Measurements from ENCODE around the gene TCHHL1. TPM values are rescaled to one million over a fixed set of nuclear protein-coding genes. Genes with fewer than 3 reads are reported as not detected.

The TCHHL1 gene
- total RNA-seq, 6 experiments from 2014 or later, result not detected

GRCh38 chr1:152038871-152039270 lies 50.0 kb downstream of the TCHHL1 start:
- DNase-seq, result no peak
- intact Hi-C loops (cut with DNase I), result no loop called here
- no peaks in the 10 kb centered on the region for H3K27me3 ChIP-seq
- H3K36me3 ChIP-seq, result no peaks in the 10 kb centered on the region
- H3K4me1 ChIP-seq, result peaks cover 0 to 16% (median 0%) of the 10 kb centered on the region in 4 donors
- no peak overlapping the region for H3K4me3 ChIP-seq
- TF ChIP-seq, protein P1, sequence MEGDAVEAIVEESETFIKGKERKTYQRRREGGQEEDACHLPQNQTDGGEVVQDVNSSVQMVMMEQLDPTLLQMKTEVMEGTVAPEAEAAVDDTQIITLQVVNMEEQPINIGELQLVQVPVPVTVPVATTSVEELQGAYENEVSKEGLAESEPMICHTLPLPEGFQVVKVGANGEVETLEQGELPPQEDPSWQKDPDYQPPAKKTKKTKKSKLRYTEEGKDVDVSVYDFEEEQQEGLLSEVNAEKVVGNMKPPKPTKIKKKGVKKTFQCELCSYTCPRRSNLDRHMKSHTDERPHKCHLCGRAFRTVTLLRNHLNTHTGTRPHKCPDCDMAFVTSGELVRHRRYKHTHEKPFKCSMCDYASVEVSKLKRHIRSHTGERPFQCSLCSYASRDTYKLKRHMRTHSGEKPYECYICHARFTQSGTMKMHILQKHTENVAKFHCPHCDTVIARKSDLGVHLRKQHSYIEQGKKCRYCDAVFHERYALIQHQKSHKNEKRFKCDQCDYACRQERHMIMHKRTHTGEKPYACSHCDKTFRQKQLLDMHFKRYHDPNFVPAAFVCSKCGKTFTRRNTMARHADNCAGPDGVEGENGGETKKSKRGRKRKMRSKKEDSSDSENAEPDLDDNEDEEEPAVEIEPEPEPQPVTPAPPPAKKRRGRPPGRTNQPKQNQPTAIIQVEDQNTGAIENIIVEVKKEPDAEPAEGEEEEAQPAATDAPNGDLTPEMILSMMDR (IDR thresholded peaks at IDR 0.05), result no peak
- TF ChIP-seq POLR2A (IDR thresholded peaks at IDR 0.05), result no peak
- no peaks in the 10 kb centered on the region for H3K9me3 ChIP-seq
- peak overlapping the region in 1 of 3 donors; percentile 49 for H3K27ac ChIP-seq
- WGBS (ENCODE audit: insufficient coverage, low coverage, low lambda C conversion rate, missing lambda C conversion rate), result 89% methylated on average over 10 of the region's 10 CpGs
- ATAC-seq, result no peak

DNA sequence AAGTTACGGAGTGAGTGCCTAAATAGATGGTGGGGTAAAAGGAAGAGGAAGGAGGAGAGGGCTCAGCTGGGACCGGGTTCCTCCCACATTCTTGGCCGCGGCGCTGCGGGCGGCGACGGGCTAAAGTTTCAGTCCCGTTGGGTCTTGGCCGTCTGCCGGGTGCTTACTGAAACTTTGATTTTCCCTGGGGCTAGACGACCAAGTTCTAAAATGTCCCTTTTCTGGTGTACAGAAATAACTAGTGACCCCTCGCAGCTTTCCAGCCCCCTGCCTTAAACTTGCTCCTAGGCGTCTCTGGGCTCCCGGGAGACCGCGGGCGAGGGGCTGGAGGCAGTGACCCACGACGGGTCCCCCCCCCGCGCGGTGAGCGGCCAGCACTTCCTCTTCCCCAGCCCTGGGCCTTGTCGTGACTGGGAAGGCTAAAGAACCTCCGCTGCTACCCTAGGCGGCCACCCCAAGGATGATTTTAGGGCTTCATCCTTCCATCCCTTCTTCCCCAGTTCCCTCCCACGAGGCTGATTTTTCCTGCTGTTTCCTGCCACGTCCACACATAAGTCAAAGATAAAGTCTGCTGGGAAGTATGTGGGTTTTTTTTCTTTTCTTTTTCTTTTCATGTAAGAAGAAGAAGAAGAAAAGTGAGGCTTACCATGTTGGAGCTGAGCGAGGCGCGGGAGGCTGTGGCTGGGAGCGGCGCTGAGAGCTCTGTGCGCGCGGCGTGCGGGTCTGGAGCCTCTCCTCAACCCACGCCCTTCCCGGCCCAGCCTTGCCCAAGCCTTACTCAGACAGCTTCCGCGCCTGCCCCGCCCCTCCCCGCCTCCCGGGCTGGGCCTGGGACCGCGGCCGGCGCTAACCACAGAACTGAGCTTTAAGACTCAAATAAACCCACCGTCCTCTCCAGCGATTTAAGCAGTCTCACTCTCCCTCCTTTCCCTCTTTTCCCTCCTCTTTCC lies 52.3 kb downstream of the TCHHL1 start, which contains the start of gene S100A11:
Gene S100A11, minus strand, starts transcription at position 738 of the 950 bp plus-strand sequence. Its CDS starts 89 bp downstream, at position 649.
- WGBS (ENCODE audit: insufficient coverage, low coverage, low lambda C conversion rate, missing lambda C conversion rate), result 6% methylated on average over 37 of the region's 53 CpGs
- H3K27ac ChIP-seq, result peak within 1 kb of the TSS; percentile 75 to 89 (median 82)

DNA sequence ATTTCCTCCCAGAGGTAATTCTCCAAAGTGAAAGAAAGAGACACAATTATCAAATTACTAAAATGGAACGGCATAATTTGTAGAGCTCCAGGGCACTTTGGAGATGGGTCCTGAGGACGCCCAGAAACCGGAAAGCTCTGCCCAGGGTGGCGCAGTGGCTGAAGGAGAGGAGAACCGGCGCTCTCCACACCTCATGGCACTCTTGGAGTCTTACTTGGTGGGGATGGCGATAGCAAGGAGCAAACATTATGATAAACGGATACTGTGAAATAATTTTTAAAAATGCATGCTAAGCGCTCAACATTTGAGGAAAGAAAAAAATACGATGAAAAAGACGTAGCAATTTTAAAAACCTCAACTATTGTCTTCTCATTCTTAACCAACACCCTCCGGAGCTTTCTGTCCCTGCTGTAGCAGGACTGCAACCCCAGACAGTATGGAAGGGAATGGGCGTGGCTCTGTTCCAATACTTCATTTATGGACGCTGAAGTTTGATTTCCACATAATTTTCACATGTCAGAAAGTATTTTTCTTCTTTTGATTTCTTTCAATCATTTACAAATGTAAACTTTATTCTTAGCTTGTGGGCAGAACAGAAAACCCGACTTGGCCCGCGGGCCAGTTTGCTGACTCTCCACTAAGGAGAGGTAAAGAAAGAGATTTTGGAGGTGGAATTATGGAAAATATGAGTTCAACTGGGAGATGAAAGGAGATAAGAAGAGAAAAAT lies 53.2 kb downstream of the TCHHL1 start:
- H3K27me3 ChIP-seq, result no peaks in the 10 kb centered on the region
- intact Hi-C loops (cut with DNase I), result no loop called here
- peaks cover 0 to 16% (median 0%) of the 10 kb centered on the region in 4 donors for H3K4me1 ChIP-seq
- H3K4me3 ChIP-seq, result peak overlapping the region; percentile 27 to 51 (median 48)
- TF ChIP-seq, protein P1 (IDR thresholded peaks at IDR 0.05), result no peak
- no peak for TF ChIP-seq POLR2A (IDR thresholded peaks at IDR 0.05)
- DNase-seq, result no peak
- WGBS (ENCODE audit: insufficient coverage, low coverage, low lambda C conversion rate, missing lambda C conversion rate), result 25% methylated on average over 17 of the region's 17 CpGs
- H3K9me3 ChIP-seq, result no peaks in the 10 kb centered on the region
- peak overlapping the region; percentile 75 to 89 (median 82) for H3K27ac ChIP-seq
- peaks cover 0 to 8% (median under 1%) of the 10 kb centered on the region in 4 donors for H3K36me3 ChIP-seq
- no peak for ATAC-seq

More for the DNA sequence above, 52.3 kb downstream of the TCHHL1 start, which contains the start of gene S100A11:
- no peaks in the 10 kb centered on the region for H3K27me3 ChIP-seq
- peak within 1 kb of the TSS; percentile 27 to 51 (median 48) for H3K4me3 ChIP-seq
- H3K4me1 ChIP-seq, result peaks cover 0 to 16% (median 0%) of the 10 kb centered on the region in 4 donors
- DNase-seq, result peak; percentile 80 to 90 (median 88)
- peak; percentile 87 for TF ChIP-seq POLR2A (IDR thresholded peaks at IDR 0.05)
- TF ChIP-seq, protein P1 (IDR thresholded peaks at IDR 0.05), result no peak
- peaks cover 0 to 8% (median under 1%) of the 10 kb centered on the region in 4 donors for H3K36me3 ChIP-seq
- intact Hi-C loops (cut with DNase I), result no loop called here
- no peaks in the 10 kb centered on the region for H3K9me3 ChIP-seq
- peak; percentile 87 to 91 (median 88) for ATAC-seq
